Bronchial epithelial cell (primary cell): ENCODE measurements around the gene FXYD7. TPM values are rescaled to one million over a fixed set of nuclear protein-coding genes. Genes with fewer than 3 reads are reported as not detected.

ENCODE experiments used
- DNase-seq: peaks from one replicate; pipeline ENCODE4 v3.0.0-alpha.2; 2010; ENCODE audit warnings: low read depth
- FAIRE-seq: peaks from 2 replicates; lab custom pipeline; 2011; peaks lifted over from hg19 to GRCh38; lab: Jason Lieb, UNC
- H3K27me3 ChIP-seq: 2 replicates; pipeline ENCODE4 v1.5.1; 2011; ENCODE audit warnings: low read length; ENCODE audit not compliant: control insufficient read depth, insufficient read depth
- H3K36me3 ChIP-seq: 2 replicates; pipeline ENCODE4 v1.5.1; 2011; ENCODE audit warnings: low read length; ENCODE audit not compliant: control insufficient read depth, insufficient read depth
- H3K4me3 ChIP-seq: 2 replicates; pipeline ENCODE4 v1.5.1; 2011; ENCODE audit warnings: mild to moderate bottlenecking, low read depth, low read length, control low read depth
- CTCF ChIP-seq: IDR thresholded peaks from 2 replicates; pipeline ENCODE4 v1.5.1; 2011; ENCODE audit warnings: mild to moderate bottlenecking, moderate library complexity, low read length, control low read depth, inconsistent platforms; ENCODE audit not compliant: insufficient read depth, severe bottlenecking
- total RNA-seq: library from RNA; depleted of rRNA; stranded (reverse); fragments of >200 nt; gene quantifications from 2 replicates; pipeline ENCODE4 v1.2.1, GENCODE V29; 2014

Gene FXYD7
- total RNA-seq, 1 donor from 2014 or later: not detected

- Histone ChIP-seq H3K36me3 (peaks cover 20% of the 10 kb centered on the region), H3K27me3 (no peaks in the 10 kb centered on the region), H3K4me3 (peak overlapping the region; percentile 52)
- TF ChIP-seq CTCF: no peak
- DNase-seq: no peak
- no peak for FAIRE-seq
Observed at GRCh38 chr19:35118268-35119020, 24.6 kb upstream of the FXYD7 start.

- no peak for FAIRE-seq
- peaks cover 20% of the 10 kb centered on the region for H3K36me3 ChIP-seq
- H3K27me3 ChIP-seq: no peaks in the 10 kb centered on the region
- no peak for DNase-seq
- peak overlapping the region; percentile 52 for H3K4me3 ChIP-seq
- TF ChIP-seq CTCF: no peak
Observed at GRCh38 chr19:35119091-35119490, 24.0 kb upstream of the FXYD7 start.

- TF ChIP-seq CTCF: no peak
- Histone ChIP-seq H3K27me3 (no peaks in the 10 kb centered on the region), H3K36me3 (peaks cover 20% of the 10 kb centered on the region), H3K4me3 (peak overlapping the region; percentile 52)
- no peak for DNase-seq
- no peak for FAIRE-seq
Observed at GRCh38 chr19:35119578-35120155, 23.4 kb upstream of the FXYD7 start.

- FAIRE-seq (no peak), DNase-seq (peak; percentile 99)
- Histone ChIP-seq H3K27me3 (no peaks in the 10 kb centered on the region), H3K4me3 (no peak overlapping the region), H3K36me3 (peaks cover 20% of the 10 kb centered on the region)
- TF ChIP-seq CTCF: no peak
Observed at GRCh38 chr19:35120492-35120891, 22.6 kb upstream of the FXYD7 start.

GRCh38 chr19:35120898-35121297 lies 22.2 kb upstream of the FXYD7 start:
- no peak for TF ChIP-seq CTCF
- Histone ChIP-seq H3K27me3 (no peaks in the 10 kb centered on the region), H3K4me3 (no peak overlapping the region), H3K36me3 (peaks cover 20% of the 10 kb centered on the region)
- peak; percentile 41 for DNase-seq
- FAIRE-seq: no peak
